CD4-positive, alpha-beta T cell (primary cell): ENCODE measurements around the gene ID3. TPM values are rescaled to one million over a fixed set of nuclear protein-coding genes. Genes with fewer than 3 reads are reported as not detected.

Experiments
- ATAC-seq: fragments of 200-7000 bp; cut with Tn5 transposase; one replicate; pipeline ENCODE4 v1.10.0; 2022; ENCODE audit warnings: mild to moderate bottlenecking; ENCODE audit not compliant: poor library complexity
- CTCF ChIA-PET: fragments of 350-600 bp; sonication (Branson Sonifier 250); formaldehyde crosslinking; loops from one replicate; lab custom pipeline; 2021; ENCODE audit warnings: antibody characterized with exemption, inconsistent platforms; lab: Charles Lee
- POLR2A ChIA-PET: fragments of 350-600 bp; sonication (Branson Sonifier 250); formaldehyde crosslinking; loops from one replicate; lab custom pipeline; 2021; ENCODE audit warnings: antibody characterized with exemption, inconsistent platforms; lab: Charles Lee
- DNase-seq, 14 experiments: peaks; one replicate each; pipeline ENCODE4 v3.0.0-alpha.2; 2013 to 2020; ENCODE audit warnings: mixed read lengths in 2 of 14
- H3K27ac ChIP-seq, 2 donors: one replicate each; pipeline versions ENCODE4 v1.5.1 to v1.7.0; 2013; ENCODE audit warnings: low read length in 2 of 2, low read depth in 1 of 2, mild to moderate bottlenecking in 1 of 2
- H3K27me3 ChIP-seq, 2 experiments: 1 replicate in 1 of 2; 2 replicates in 1 of 2; pipeline versions ENCODE4 v1.6.1 to v1.7.0; 2013; ENCODE audit warnings: low read length in 2 of 2, control low read depth in 1 of 2, mild to moderate bottlenecking in 1 of 2, moderate library complexity in 1 of 2; ENCODE audit not compliant: insufficient read depth in 2 of 2, control insufficient read depth in 1 of 2
- H3K36me3 ChIP-seq: one replicate; pipeline ENCODE4 v1.6.1; 2013; ENCODE audit warnings: low read length, control low read depth; ENCODE audit not compliant: insufficient read depth
- H3K4me1 ChIP-seq: one replicate; pipeline ENCODE4 v1.6.1; 2013; ENCODE audit warnings: low read length, control low read depth; ENCODE audit not compliant: insufficient read depth
- H3K4me3 ChIP-seq: one replicate; pipeline ENCODE4 v1.5.1; 2013; ENCODE audit warnings: mild to moderate bottlenecking, low read length, moderate library complexity
- H3K9me3 ChIP-seq, 2 experiments: 1 replicate in 1 of 2; 2 replicates in 1 of 2; pipeline versions ENCODE4 v1.6.1 to v1.7.0; 2013; ENCODE audit warnings: low read length in 2 of 2, mild to moderate bottlenecking in 2 of 2, control low read depth in 1 of 2, moderate library complexity in 1 of 2; ENCODE audit not compliant: control insufficient read depth in 1 of 2, insufficient read depth in 1 of 2
- H3K27ac Mint-ChIP-seq: one replicate; pipeline ENCODE4 v1.8.0; 2020; ENCODE audit warnings: mixed read lengths
- H3K27me3 Mint-ChIP-seq: one replicate; pipeline ENCODE4 v1.8.0; 2021; ENCODE audit warnings: mixed read lengths
- H3K36me3 Mint-ChIP-seq: one replicate; pipeline ENCODE4 v1.8.0; 2021; ENCODE audit warnings: low read depth, mixed read lengths
- H3K4me1 Mint-ChIP-seq: one replicate; pipeline ENCODE4 v1.8.0; 2021; ENCODE audit warnings: low read depth, mixed read lengths
- H3K4me3 Mint-ChIP-seq: one replicate; pipeline ENCODE4 v1.8.0; 2020; ENCODE audit warnings: mild to moderate bottlenecking, mixed read lengths
- H3K9me3 Mint-ChIP-seq: one replicate; pipeline ENCODE4 v1.8.0; 2020; ENCODE audit warnings: mixed read lengths
- intact Hi-C, 2 experiments: fragments of 100-400 bp; cut with DNase I in 1 of 2; cut with micrococcal nuclease in 1 of 2; formaldehyde crosslinking; loops; one replicate each; pipeline versions ENCODE4 v1.15.1 to v1.9.0; 2023 to 2025; cut with DNase I, micrococcal nuclease
- total RNA-seq, 174 experiments: library from RNA in 2 of 174; stranded (reverse) in 2 of 174; gene quantifications; one replicate each; pipeline ENCODE4 v1.2.3 and lab custom pipeline; 2021 to 2026
- TF ChIP-seq, protein P1 (sequence below): fragments of 200-600 bp; IDR thresholded peaks from one replicate; pipeline ENCODE4 v1.8.0; 2022; ENCODE audit warnings: antibody characterized with exemption, mild to moderate bottlenecking

ID3 gene
- total RNA-seq, 2 experiments from 2014 or later: 89.8 to 90.4 TPM

DNA sequence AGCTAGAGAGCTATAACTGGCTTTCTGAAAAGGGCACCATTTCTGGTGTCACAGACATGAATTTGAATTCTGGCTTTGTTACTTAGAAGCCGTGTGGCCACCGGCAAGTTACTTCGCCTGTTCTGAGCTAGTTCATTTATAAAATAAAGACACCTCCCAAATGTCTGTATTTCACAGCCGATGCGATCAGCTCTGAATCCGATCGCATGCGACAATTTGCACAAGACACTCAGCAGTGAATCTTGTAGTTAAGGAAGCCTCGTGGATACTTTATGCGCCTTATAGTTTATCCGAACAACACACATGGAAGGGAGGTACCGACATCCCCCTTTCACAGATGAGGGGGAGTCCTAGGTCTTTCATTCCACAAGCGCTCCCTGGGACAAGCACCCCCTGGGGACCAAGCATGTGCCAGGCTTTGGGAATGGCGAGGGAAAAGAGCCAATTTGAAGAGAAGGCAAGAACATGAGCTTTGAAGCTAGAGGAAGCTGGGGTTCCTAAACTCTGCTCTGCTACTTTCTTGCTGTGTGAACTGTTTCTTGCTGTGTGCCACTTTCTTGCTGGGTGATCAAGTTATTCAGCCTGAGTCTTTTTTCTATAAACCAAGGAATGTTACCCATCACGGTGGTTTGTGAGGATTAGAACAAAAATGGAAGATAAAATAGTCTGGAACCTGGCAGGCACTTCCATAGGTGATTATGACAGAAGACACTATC is 3.9 kb downstream of the ID3 start:
- H3K27me3 Mint-ChIP-seq: no peaks in the 10 kb centered on the region
- Histone ChIP-seq H3K27me3 (no peaks in the 10 kb centered on the region), H3K4me3 (peak overlapping the region; percentile 87), H3K27ac (peak overlapping the region; percentile 67 to 86), H3K36me3 (no peaks in the 10 kb centered on the region), H3K9me3 (no peaks in the 10 kb centered on the region), H3K4me1 (peaks cover 78% of the 10 kb centered on the region)
- H3K27ac Mint-ChIP-seq: peak overlapping the region; percentile 96
- H3K4me3 Mint-ChIP-seq: peak overlapping the region; percentile 90
- DNase-seq (peak in 1 of 14 experiments; percentile 31), ATAC-seq (no peak)
- no peaks in the 10 kb centered on the region for H3K9me3 Mint-ChIP-seq
- intact Hi-C loops: loop anchor here in 1 of 2 experiments (10.0 kb wide), 1 partner anchor 419 kb away; no protein-coding TSS in a partner anchor
- peaks cover 26% of the 10 kb centered on the region for H3K36me3 Mint-ChIP-seq
- ChIA-PET CTCF (interaction anchor here (0.7 to 8.9 kb wide), 16 partner anchors 11 to 82 kb away, joined by 3 to 81 read pairs (median 5); partner anchors contain the start of gene E2F2), POLR2A (interaction anchor here (0.7 to 9.6 kb wide), 22 partner anchors 10 to 211 kb away, joined by 3 to 314 read pairs (median 6); partner anchors contain the start of genes E2F2 and HNRNPR)
- H3K4me1 Mint-ChIP-seq: peaks cover 72% of the 10 kb centered on the region
- TF ChIP-seq, protein P1, sequence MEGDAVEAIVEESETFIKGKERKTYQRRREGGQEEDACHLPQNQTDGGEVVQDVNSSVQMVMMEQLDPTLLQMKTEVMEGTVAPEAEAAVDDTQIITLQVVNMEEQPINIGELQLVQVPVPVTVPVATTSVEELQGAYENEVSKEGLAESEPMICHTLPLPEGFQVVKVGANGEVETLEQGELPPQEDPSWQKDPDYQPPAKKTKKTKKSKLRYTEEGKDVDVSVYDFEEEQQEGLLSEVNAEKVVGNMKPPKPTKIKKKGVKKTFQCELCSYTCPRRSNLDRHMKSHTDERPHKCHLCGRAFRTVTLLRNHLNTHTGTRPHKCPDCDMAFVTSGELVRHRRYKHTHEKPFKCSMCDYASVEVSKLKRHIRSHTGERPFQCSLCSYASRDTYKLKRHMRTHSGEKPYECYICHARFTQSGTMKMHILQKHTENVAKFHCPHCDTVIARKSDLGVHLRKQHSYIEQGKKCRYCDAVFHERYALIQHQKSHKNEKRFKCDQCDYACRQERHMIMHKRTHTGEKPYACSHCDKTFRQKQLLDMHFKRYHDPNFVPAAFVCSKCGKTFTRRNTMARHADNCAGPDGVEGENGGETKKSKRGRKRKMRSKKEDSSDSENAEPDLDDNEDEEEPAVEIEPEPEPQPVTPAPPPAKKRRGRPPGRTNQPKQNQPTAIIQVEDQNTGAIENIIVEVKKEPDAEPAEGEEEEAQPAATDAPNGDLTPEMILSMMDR: no peak

DNA sequence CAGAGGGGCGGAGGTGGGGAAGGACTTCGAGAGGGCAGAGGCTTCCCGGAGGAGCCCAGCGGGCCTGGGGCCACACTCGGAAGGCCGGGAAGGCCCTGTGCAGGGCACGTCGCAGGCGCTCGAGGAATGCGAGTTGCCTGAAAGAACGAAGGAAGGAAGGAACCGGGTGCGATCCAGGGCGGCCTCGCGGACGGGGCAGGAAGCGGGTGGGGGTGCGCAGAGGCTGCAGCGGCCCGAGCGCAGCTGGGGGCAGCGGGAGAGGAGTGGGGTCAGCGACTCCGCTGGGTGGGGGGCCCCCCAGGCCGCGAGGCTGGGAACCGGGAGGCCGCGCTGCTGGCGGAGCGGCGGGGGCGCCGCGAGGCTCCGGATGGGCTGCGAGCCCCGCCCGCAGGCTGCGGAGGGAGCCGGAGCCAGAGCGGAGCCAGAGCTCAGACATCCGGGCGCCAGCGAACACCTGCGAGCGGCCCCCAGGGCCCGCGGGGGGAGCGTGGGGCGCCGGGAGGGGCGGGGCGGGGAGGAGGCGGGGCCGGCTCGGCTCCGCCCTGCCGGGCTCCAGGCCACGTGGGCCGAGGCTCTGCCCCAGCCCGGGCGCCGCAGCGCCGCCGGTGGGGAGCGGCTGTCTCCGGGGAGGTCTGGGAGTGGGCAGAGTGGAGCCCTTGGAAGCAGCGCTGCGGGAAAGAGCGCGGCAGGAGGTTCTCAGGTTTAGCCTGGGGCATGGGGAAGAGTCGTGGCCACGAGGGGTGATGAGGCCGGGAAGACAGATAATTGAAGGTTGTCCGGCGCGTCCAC is 4.6 kb downstream of the ID3 start:
- Mint-ChIP-seq H3K9me3 (no peaks in the 10 kb centered on the region), H3K36me3 (peaks cover 26% of the 10 kb centered on the region), H3K4me1 (peaks cover 65% of the 10 kb centered on the region), H3K27me3 (no peaks in the 10 kb centered on the region), H3K4me3 (peak overlapping the region; percentile 90), H3K27ac (peak overlapping the region; percentile 96)
- ATAC-seq: peak; percentile 75
- ChIA-PET CTCF (interaction anchor here (1.0 to 8.9 kb wide), 14 partner anchors 10 to 83 kb away, joined by 3 to 81 read pairs (median 5); partner anchors contain the start of gene E2F2), POLR2A (interaction anchor here (0.7 to 9.6 kb wide), 23 partner anchors 9 to 210 kb away, joined by 3 to 314 read pairs (median 7); partner anchors contain the start of genes E2F2 and HNRNPR)
- Histone ChIP-seq H3K27ac (peak overlapping the region; percentile 87 to 89), H3K4me3 (peak overlapping the region; percentile 87), H3K4me1 (peaks cover 72% of the 10 kb centered on the region), H3K9me3 (no peaks in the 10 kb centered on the region), H3K27me3 (no peaks in the 10 kb centered on the region), H3K36me3 (no peaks in the 10 kb centered on the region)
- TF ChIP-seq, protein P1: peak; percentile 25
- peak; percentile 75 to 95 (median 86) for DNase-seq
- intact Hi-C loops: loop anchor here in 1 of 2 experiments (1.0 to 10.0 kb wide), 2 partner anchors 65 to 420 kb away; no protein-coding TSS in a partner anchor

DNA sequence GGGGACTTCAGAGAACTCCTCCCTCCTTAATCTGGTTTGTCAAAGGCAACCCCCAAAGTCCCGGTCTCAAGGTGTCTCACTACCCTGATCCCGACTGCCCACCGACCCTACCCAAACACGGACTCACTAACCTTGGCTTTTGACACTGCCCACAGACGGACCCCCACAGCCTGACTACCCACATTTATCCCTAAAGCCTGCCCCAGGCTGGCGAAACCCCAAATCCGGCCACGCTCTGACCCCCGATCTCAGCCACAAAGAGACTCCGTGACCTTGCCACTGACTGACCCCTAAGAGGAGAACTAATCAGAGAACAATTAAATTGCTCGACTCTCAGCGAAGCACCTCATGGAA is 5.2 kb downstream of the ID3 start:
- peak overlapping the region; percentile 96 for H3K27ac Mint-ChIP-seq
- peaks cover 61% of the 10 kb centered on the region for H3K4me1 Mint-ChIP-seq

More for the DNA sequence above, 5.2 kb downstream of the ID3 start:
- Histone ChIP-seq H3K36me3 (no peaks in the 10 kb centered on the region), H3K27ac (peak overlapping the region; percentile 87 to 89), H3K27me3 (no peaks in the 10 kb centered on the region), H3K4me1 (peaks cover 69% of the 10 kb centered on the region), H3K9me3 (no peaks in the 10 kb centered on the region), H3K4me3 (peak overlapping the region; percentile 66)
- CTCF ChIA-PET: interaction anchor here (1.0 to 8.9 kb wide), 12 partner anchors 10 to 103 kb away, joined by 3 to 81 read pairs (median 7); partner anchors contain the start of gene E2F2
- DNase-seq: no peak
- H3K9me3 Mint-ChIP-seq: no peaks in the 10 kb centered on the region
- POLR2A ChIA-PET: interaction anchor here (0.7 to 9.6 kb wide), 20 partner anchors 8 to 210 kb away, joined by 3 to 314 read pairs (median 8); partner anchors contain the start of genes E2F2 and HNRNPR
- no peak for ATAC-seq
- intact Hi-C loops: loop anchor here in 1 of 2 experiments (1.0 to 10.0 kb wide), 2 partner anchors 65 to 421 kb away; no protein-coding TSS in a partner anchor
- no peaks in the 10 kb centered on the region for H3K27me3 Mint-ChIP-seq
- peak overlapping the region; percentile 90 for H3K4me3 Mint-ChIP-seq
- peaks cover 26% of the 10 kb centered on the region for H3K36me3 Mint-ChIP-seq
- TF ChIP-seq, protein P1: no peak
